Vagina (tissue), 2 donors: ENCODE measurements around the gene ANP32B.

Experiments used
- CTCF ChIP-seq, 3 experiments: fragments of 450-650 bp in 2 of 3; fragments of 200-600 bp in 1 of 3; sonication (generic) in 1 of 3; IDR thresholded peaks; one replicate each; pipeline ENCODE4 v1.5.1; 2017 to 2019; ENCODE audit warnings: antibody characterized with exemption in 3 of 3, mild to moderate bottlenecking in 2 of 3, moderate library complexity in 2 of 3
- POLR2A ChIP-seq, 2 donors: fragments of 450-650 bp; IDR thresholded peaks; one replicate each; pipeline ENCODE4 v1.6.1; 2017; ENCODE audit warnings: antibody characterized with exemption in 2 of 2, mild to moderate bottlenecking in 2 of 2, moderate library complexity in 2 of 2

- no peak for TF ChIP-seq CTCF (IDR thresholded peaks at IDR 0.05)
- no peak for TF ChIP-seq POLR2A (IDR thresholded peaks at IDR 0.05)
Observed at GRCh38 chr9:97975376-97975775, 7.8 kb upstream of the ANP32B start.
